Esophagus muscularis mucosa (tissue), 4 donors: Measurements from ENCODE around the gene ZXDC.

Source experiments
- CTCF ChIP-seq, 3 experiments: fragments of 200-600 bp in 2 of 3; fragments of 450-650 bp in 1 of 3; sonication (generic) in 2 of 3; IDR thresholded peaks; one replicate each; pipeline ENCODE4 v1.5.1; 2017 to 2019; ENCODE audit warnings: antibody characterized with exemption in 3 of 3, mild to moderate bottlenecking in 2 of 3, moderate library complexity in 1 of 3
- EP300 ChIP-seq: sonication (generic); formaldehyde crosslinking; IDR thresholded peaks from one replicate; pipeline ENCODE4 v1.6.1; 2017; ENCODE audit warnings: antibody characterized with exemption
- POLR2A ChIP-seq: fragments of 450-650 bp; IDR thresholded peaks from one replicate; pipeline ENCODE4 v1.6.1; 2017; ENCODE audit warnings: antibody characterized with exemption, moderate library complexity, mild to moderate bottlenecking, low read depth

DNA sequence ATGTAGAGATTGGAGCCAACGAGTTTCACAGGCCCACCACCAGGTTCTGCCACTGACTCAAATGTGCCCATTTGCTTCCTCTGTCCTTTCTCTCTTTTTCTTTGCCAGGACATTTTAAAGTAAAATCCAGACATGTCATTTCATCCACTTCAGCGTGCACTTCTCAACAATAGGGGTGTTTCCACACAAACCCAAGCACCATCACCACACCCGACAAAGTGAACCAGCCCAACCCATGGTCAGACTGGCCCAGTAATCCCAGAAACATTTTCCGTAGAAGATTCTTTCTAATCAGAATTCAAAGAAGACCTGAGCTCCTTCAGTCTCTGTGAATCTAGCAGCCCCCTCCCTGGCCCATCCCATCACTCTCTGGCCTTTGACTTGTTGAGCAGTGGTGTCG lies 67.6 kb downstream of the ZXDC start:
- no peak for TF ChIP-seq CTCF (IDR thresholded peaks at IDR 0.05)
- no peak for TF ChIP-seq POLR2A
- no peak for TF ChIP-seq EP300
